ENCODE data around the gene TRMT44. TPM values are rescaled to one million over a fixed set of nuclear protein-coding genes. Genes with fewer than 3 reads are reported as not detected.
"Not testable (repeated sequence)": the region's sequence is repeated elsewhere in the genome, so short reads cannot be mapped to it uniquely, and the experiment has no call there.

TRMT44 gene
- total and polyA plus RNA-seq, 2 donors (not counting 1 experiment from before 2014, with no cell fraction given) = 13.3 to 37.4 TPM

DNA sequence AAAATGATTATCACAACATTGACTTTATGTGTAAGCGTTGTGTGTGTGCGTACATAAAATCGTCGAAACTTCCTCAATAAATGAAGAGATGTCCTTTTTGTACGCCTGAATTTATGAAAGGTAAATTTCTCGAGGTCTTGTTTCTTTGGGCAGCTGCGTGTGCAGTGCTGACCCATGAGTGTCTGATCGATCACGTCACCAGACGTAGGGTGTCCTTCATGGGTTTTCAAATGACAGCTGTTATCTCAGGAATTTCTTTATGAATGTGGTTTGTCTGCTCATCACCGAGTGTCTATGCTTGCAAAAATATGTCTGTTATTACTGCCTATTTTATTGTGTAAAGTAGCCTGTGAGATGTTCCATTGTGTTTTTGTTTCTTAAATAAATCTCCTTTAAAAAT is 71.9 kb downstream of the TRMT44 start:
- peaks cover 0 to 5% (median 0%) of the 10 kb centered on the region in 3 donors for H3K9me3 ChIP-seq (ENCODE audit: control extremely low read depth in 1 of 3, control insufficient read depth in 2 of 3, insufficient read depth in 1 of 3, low read length in 2 of 3)
- WGBS (ENCODE audit: insufficient coverage) = 99% methylated on average over 10 of the region's 11 CpGs
- no peak overlapping the region for H3K4me2 ChIP-seq (replicated peaks; ENCODE audit: low read depth, low read length, poor library complexity, severe bottlenecking)
- no peaks in the 10 kb centered on the region for H3K4me1 Mint-ChIP-seq
- CTCF ChIA-PET = no interaction called here
- no peak overlapping the region for H2AFZ ChIP-seq (ENCODE audit: insufficient read depth, low read depth, low read length, poor library complexity, severe bottlenecking)
- no peak overlapping the region for H3K27ac Mint-ChIP-seq
- no peak for DNase-seq
- H3K27me3 ChIP-seq (replicated peaks in 1 of 4; ENCODE audit: control extremely low read depth in 1 of 4, control insufficient read depth in 3 of 4, insufficient read depth in 4 of 4, low read length in 3 of 4) = peaks cover 0 to 3% (median 0%) of the 10 kb centered on the region in 4 experiments
- no peaks in the 10 kb centered on the region for H3K36me3 ChIP-seq (replicated peaks in 1 of 2; ENCODE audit: control extremely low read depth in 1 of 2, control insufficient read depth in 1 of 2, extremely low read depth in 1 of 2, insufficient read depth in 2 of 2, low read length in 1 of 2)
- no peaks in the 10 kb centered on the region for H4K20me1 ChIP-seq (ENCODE audit: control insufficient read depth, insufficient read depth, low read length, poor library complexity, severe bottlenecking)
- peaks cover 3% of the 10 kb centered on the region for H3K27me3 Mint-ChIP-seq
- no peak overlapping the region for H3K27ac ChIP-seq (ENCODE audit: low read length in 2 of 2)
- no peak overlapping the region for H3K9ac ChIP-seq (ENCODE audit: low read length)
- no peak for TF ChIP-seq CTCF (IDR thresholded peaks at IDR 0.05)
- no peak for TF ChIP-seq EZH2 (IDR thresholded peaks at IDR 0.05; ENCODE audit: borderline replicate concordance, insufficient read depth, low read depth, low read length, poor library complexity, severe bottlenecking)
- intact Hi-C loops (cut with micrococcal nuclease) = no loop called here
- ATAC-seq (ENCODE audit: low read depth) = no peak
- no peak overlapping the region for H3K4me3 Mint-ChIP-seq
- POLR2A ChIA-PET = no interaction called here
- no peaks in the 10 kb centered on the region for H3K4me1 ChIP-seq (ENCODE audit: control insufficient read depth in 2 of 2, insufficient read depth in 2 of 2, low read length in 2 of 2)
- H3K4me3 ChIP-seq (ENCODE audit: control extremely low read depth in 1 of 5, extremely low read depth in 1 of 5, insufficient read depth in 1 of 5, low read depth in 2 of 5, low read length in 4 of 5) = no peak overlapping the region
- peaks cover 7% of the 10 kb centered on the region for H3K9me3 Mint-ChIP-seq (ENCODE audit: insufficient read depth)
- H3K79me2 ChIP-seq (ENCODE audit: control insufficient read depth, insufficient read depth, low read length) = no peaks in the 10 kb centered on the region

- intact Hi-C loops (cut with micrococcal nuclease); H2AFZ ChIP-seq (ENCODE audit: insufficient read depth, low read depth, low read length, poor library complexity, severe bottlenecking); H4K20me1 ChIP-seq (ENCODE audit: control insufficient read depth, insufficient read depth, low read length, poor library complexity, severe bottlenecking); H3K27ac ChIP-seq (ENCODE audit: low read length in 2 of 2); CTCF ChIA-PET; H3K27me3 Mint-ChIP-seq; H3K27ac Mint-ChIP-seq; H3K4me3 ChIP-seq (ENCODE audit: control extremely low read depth in 1 of 5, extremely low read depth in 1 of 5, insufficient read depth in 1 of 5, low read depth in 2 of 5, low read length in 4 of 5); H3K79me2 ChIP-seq (ENCODE audit: control insufficient read depth, insufficient read depth, low read length); H3K9ac ChIP-seq (ENCODE audit: low read length); ATAC-seq (ENCODE audit: low read depth); POLR2A ChIA-PET; H3K9me3 ChIP-seq (ENCODE audit: control extremely low read depth in 1 of 3, control insufficient read depth in 2 of 3, insufficient read depth in 1 of 3, low read length in 2 of 3); DNase-seq; H3K4me2 ChIP-seq (replicated peaks; ENCODE audit: low read depth, low read length, poor library complexity, severe bottlenecking); H3K4me1 ChIP-seq (ENCODE audit: control insufficient read depth in 2 of 2, insufficient read depth in 2 of 2, low read length in 2 of 2); H3K36me3 ChIP-seq (replicated peaks in 1 of 2; ENCODE audit: control extremely low read depth in 1 of 2, control insufficient read depth in 1 of 2, extremely low read depth in 1 of 2, insufficient read depth in 2 of 2, low read length in 1 of 2); H3K9me3 Mint-ChIP-seq (ENCODE audit: insufficient read depth); H3K4me3 Mint-ChIP-seq; H3K4me1 Mint-ChIP-seq; H3K27me3 ChIP-seq (replicated peaks in 1 of 4; ENCODE audit: control extremely low read depth in 1 of 4, control insufficient read depth in 3 of 4, insufficient read depth in 4 of 4, low read length in 3 of 4): not testable (repeated sequence)
- WGBS (ENCODE audit: insufficient coverage) = 29% methylated on average over 1 of the region's 4 CpGs
Measured at GRCh38 chr4:8513080-8513479, 72.5 kb downstream of the TRMT44 start.
